HEK293 (cell line): ENCODE measurements around the gene SLC1A7.

ENCODE experiments used
- CTCF ChIA-PET: fragments of 350-600 bp; formaldehyde crosslinking; extraction: SDS; loops from one replicate; lab custom pipeline; 2021; ENCODE audit warnings: antibody characterized with exemption; lab: Yijun Ruan, JAX
- POLR2A ChIA-PET: fragments of 300-600 bp; formaldehyde crosslinking; extraction: SDS; loops from one replicate; lab custom pipeline; 2020; ENCODE audit warnings: antibody characterized with exemption, inconsistent platforms; lab: Yijun Ruan, JAX
- H3K27ac ChIP-seq: fragments of 200-500 bp; sonication (Bioruptor generic); 2 replicates; pipeline ENCODE4 v1.5.1; 2014; ENCODE audit warnings: low read depth, low read length, control low read depth, inconsistent platforms; ENCODE audit errors: extremely low read depth
- H3K36me3 ChIP-seq, 2 experiments: fragments of 200-500 bp in 1 of 2; sonication (Bioruptor generic) in 1 of 2; 1 replicate in 1 of 2; 2 replicates in 1 of 2; pipeline ENCODE4 v1.5.1; 2014 to 2017; ENCODE audit warnings: inconsistent platforms in 2 of 2, low read length in 2 of 2; ENCODE audit not compliant: control insufficient read depth in 2 of 2, insufficient read depth in 1 of 2
- H3K4me1 ChIP-seq: fragments of 200-500 bp; sonication (Bioruptor generic); 2 replicates; pipeline ENCODE4 v1.5.1; 2014; ENCODE audit warnings: mild to moderate bottlenecking, low read length, inconsistent platforms; ENCODE audit not compliant: control insufficient read depth, insufficient read depth
- H3K4me3 ChIP-seq: 2 replicates; pipeline ENCODE4 v1.5.1; 2011; ENCODE audit warnings: low read depth, mild to moderate bottlenecking, control low read depth, low read length, moderate library complexity
- H3K9me3 ChIP-seq: fragments of 200-500 bp; sonication (Bioruptor generic); 2 replicates; pipeline ENCODE4 v1.5.1; 2014; ENCODE audit warnings: low read depth, low read length, inconsistent platforms; ENCODE audit not compliant: control insufficient read depth, insufficient read depth
- FEZF1 ChIP-seq: fragments of 450-650 bp; formaldehyde crosslinking; IDR thresholded peaks from 2 replicates; pipeline ENCODE4 v1.5.1; 2016; ENCODE audit warnings: missing biosample characterization, missing genetic modification characterization
- GLI4 ChIP-seq: fragments of 450-650 bp; formaldehyde crosslinking; IDR thresholded peaks from 2 replicates; pipeline ENCODE4 v1.5.1; 2016; ENCODE audit warnings: missing biosample characterization, missing genetic modification characterization
- HOXA7 ChIP-seq: sonication (generic); formaldehyde crosslinking; IDR thresholded peaks from 2 replicates; pipeline ENCODE4 v1.8.1; 2022; ENCODE audit warnings: missing genetic modification reagents, borderline replicate concordance
- IKZF3 ChIP-seq: fragments of 450-650 bp; IDR thresholded peaks from 2 replicates; pipeline ENCODE4 v1.5.0; 2018; ENCODE audit warnings: missing biosample characterization, mild to moderate bottlenecking, missing genetic modification characterization, moderate library complexity
- MYNN ChIP-seq: fragments of 450-650 bp; formaldehyde crosslinking; IDR thresholded peaks from 2 replicates; pipeline ENCODE4 v1.5.1; 2016; ENCODE audit warnings: missing biosample characterization, missing genetic modification characterization, borderline replicate concordance
- PRDM1 ChIP-seq: fragments of 450-650 bp; formaldehyde crosslinking; IDR thresholded peaks from 2 replicates; pipeline ENCODE4; 2016; ENCODE audit warnings: missing biosample characterization, missing genetic modification characterization
- ZBTB10 ChIP-seq: fragments of 450-650 bp; formaldehyde crosslinking; IDR thresholded peaks from 2 replicates; pipeline ENCODE4 v1.5.1; 2016; ENCODE audit warnings: missing biosample characterization, missing genetic modification characterization
- ZBTB8A ChIP-seq: fragments of 450-650 bp; formaldehyde crosslinking; IDR thresholded peaks from 2 replicates; pipeline ENCODE4 v1.5.1; 2016; ENCODE audit warnings: missing biosample characterization, missing genetic modification characterization
- ZFHX2 ChIP-seq: fragments of 450-650 bp; formaldehyde crosslinking; conservative IDR thresholded peaks from 2 replicates; pipeline ENCODE4 v1.5.1; 2016; ENCODE audit warnings: missing biosample characterization, missing genetic modification characterization
- ZFP41 ChIP-seq: fragments of 450-650 bp; formaldehyde crosslinking; IDR thresholded peaks from 2 replicates; pipeline ENCODE4 v1.5.1; 2016; ENCODE audit warnings: missing biosample characterization, missing genetic modification characterization, borderline replicate concordance
- ZNF112 ChIP-seq: fragments of 450-650 bp; formaldehyde crosslinking; IDR thresholded peaks from 2 replicates; pipeline ENCODE4 v1.5.0; 2017; ENCODE audit warnings: missing biosample characterization, missing genetic modification characterization
- ZNF350 ChIP-seq: fragments of 450-650 bp; formaldehyde crosslinking; IDR thresholded peaks from 2 replicates; pipeline ENCODE4 v1.5.0; 2017; ENCODE audit warnings: missing biosample characterization, mild to moderate bottlenecking, missing genetic modification characterization
- ZNF394 ChIP-seq: fragments of 450-650 bp; formaldehyde crosslinking; IDR thresholded peaks from 2 replicates; pipeline ENCODE4 v1.5.1; 2016; ENCODE audit warnings: missing biosample characterization, missing genetic modification characterization, mild to moderate bottlenecking, moderate library complexity, borderline replicate concordance
- ZNF518A ChIP-seq: fragments of 450-650 bp; formaldehyde crosslinking; conservative IDR thresholded peaks from 2 replicates; pipeline ENCODE4 v1.5.1; 2016; ENCODE audit warnings: low read depth, missing biosample characterization, missing genetic modification characterization
- TF ChIP-seq, protein P1 (sequence below): fragments of 450-650 bp; formaldehyde crosslinking; IDR thresholded peaks from 2 replicates; pipeline ENCODE4 v1.5.1; 2016; ENCODE audit warnings: missing biosample characterization, missing genetic modification characterization
- TF ChIP-seq, protein P2 (sequence below): fragments of 450-650 bp; formaldehyde crosslinking; IDR thresholded peaks from 2 replicates; pipeline ENCODE4 v1.5.1; 2016; ENCODE audit warnings: missing biosample characterization, missing genetic modification characterization

The SLC1A7 gene

DNA sequence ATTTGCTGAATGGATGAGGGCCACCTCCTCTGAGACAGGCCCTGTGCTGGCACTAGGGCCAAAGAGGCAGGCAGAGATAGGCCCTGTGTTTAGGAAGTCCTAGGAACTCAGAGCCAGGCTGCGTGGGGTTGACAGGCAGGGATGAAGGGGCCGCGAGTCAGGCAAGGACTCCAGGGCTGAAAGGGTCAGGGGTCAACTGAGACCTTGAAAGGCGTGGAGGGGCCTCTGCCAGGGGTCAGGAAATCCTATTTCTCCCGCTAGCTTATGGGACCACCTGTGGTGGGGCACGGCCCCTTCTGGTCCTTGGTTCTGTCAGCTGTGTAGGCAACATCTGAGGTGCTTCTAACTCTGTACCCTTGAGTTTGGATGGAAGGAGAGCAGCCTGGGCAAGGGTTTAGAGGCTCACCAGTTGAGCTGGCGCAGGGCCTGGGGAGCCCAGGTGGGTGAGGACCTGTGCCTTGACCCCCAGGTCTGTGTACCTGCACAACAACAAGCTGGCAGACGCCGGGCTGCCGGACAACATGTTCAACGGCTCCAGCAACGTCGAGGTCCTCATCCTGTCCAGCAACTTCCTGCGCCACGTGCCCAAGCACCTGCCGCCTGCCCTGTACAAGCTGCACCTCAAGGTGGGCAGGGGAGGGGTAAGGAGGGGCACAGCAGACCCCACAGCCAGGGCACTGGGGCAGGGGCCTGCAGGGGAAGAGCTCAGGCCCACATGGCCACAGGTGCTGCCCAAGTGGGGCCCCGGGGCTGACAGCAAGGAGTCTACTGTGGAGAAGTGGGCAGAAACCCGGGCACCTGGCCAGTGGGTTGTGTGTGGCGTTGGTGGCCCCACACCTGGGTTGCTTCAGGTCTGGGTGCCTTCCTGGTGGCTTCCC is 65.5 kb downstream of the SLC1A7 start:
- H3K9me3 ChIP-seq = no peaks in the 10 kb centered on the region
- CTCF ChIA-PET = interaction anchor here (0.7 to 1.6 kb wide), 2 partner anchors 8 to 388 kb away, joined by 3 to 6 read pairs; no protein-coding TSS in a partner anchor
- H3K4me1 ChIP-seq = no peaks in the 10 kb centered on the region
- TF ChIP-seq IKZF3 (tag by site-specific recombination) (no peak), ZNF394 (no peak), ZNF350 (tag by site-specific recombination) (no peak)
- H3K27ac ChIP-seq = no peak overlapping the region
- POLR2A ChIA-PET = no interaction called here
- no peaks in the 10 kb centered on the region for H3K36me3 ChIP-seq
- no peak overlapping the region for H3K4me3 ChIP-seq

GRCh38 chr1:53076165-53076564 is 66.3 kb downstream of the SLC1A7 start:
- TF ChIP-seq ZBTB10 (tag by site-specific recombination) (no peak), FEZF1 (tag by site-specific recombination) (no peak), ZFHX2 (tag by site-specific recombination) (no peak), PRDM1 (no peak), MYNN (tag by site-specific recombination) (no peak), HOXA7 (no peak), GLI4 (tag by site-specific recombination) (no peak), ZNF112 (tag by site-specific recombination) (no peak), ZBTB8A (tag by site-specific recombination) (no peak), ZNF518A (tag by site-specific recombination) (no peak), ZFP41 (tag by site-specific recombination) (no peak)
- TF ChIP-seq, protein P1, sequence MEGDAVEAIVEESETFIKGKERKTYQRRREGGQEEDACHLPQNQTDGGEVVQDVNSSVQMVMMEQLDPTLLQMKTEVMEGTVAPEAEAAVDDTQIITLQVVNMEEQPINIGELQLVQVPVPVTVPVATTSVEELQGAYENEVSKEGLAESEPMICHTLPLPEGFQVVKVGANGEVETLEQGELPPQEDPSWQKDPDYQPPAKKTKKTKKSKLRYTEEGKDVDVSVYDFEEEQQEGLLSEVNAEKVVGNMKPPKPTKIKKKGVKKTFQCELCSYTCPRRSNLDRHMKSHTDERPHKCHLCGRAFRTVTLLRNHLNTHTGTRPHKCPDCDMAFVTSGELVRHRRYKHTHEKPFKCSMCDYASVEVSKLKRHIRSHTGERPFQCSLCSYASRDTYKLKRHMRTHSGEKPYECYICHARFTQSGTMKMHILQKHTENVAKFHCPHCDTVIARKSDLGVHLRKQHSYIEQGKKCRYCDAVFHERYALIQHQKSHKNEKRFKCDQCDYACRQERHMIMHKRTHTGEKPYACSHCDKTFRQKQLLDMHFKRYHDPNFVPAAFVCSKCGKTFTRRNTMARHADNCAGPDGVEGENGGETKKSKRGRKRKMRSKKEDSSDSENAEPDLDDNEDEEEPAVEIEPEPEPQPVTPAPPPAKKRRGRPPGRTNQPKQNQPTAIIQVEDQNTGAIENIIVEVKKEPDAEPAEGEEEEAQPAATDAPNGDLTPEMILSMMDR = no peak
- TF ChIP-seq, protein P2, sequence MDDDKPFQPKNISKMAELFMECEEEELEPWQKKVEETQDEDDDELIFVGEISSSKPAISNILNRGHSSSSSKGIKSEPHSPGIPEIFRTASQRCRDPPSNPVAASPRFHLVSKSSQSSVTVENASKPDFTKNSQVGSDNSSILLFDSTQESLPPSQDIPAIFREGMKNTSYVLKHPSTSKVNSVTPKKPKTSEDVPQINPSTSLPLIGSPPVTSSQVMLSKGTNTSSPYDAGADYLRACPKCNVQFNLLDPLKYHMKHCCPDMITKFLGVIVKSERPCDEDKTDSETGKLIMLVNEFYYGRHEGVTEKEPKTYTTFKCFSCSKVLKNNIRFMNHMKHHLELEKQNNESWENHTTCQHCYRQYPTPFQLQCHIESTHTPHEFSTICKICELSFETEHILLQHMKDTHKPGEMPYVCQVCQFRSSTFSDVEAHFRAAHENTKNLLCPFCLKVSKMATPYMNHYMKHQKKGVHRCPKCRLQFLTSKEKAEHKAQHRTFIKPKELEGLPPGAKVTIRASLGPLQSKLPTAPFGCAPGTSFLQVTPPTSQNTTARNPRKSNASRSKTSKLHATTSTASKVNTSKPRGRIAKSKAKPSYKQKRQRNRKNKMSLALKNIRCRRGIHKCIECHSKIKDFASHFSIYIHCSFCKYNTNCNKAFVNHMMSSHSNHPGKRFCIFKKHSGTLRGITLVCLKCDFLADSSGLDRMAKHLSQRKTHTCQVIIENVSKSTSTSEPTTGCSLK (tag by site-specific recombination) = no peak
- no peaks in the 10 kb centered on the region for H3K9me3 ChIP-seq
- H3K27ac ChIP-seq = no peak overlapping the region
- ChIA-PET CTCF (no interaction called here), POLR2A (no interaction called here)
- no peak overlapping the region for H3K4me3 ChIP-seq
- no peaks in the 10 kb centered on the region for H3K4me1 ChIP-seq
- H3K36me3 ChIP-seq = no peaks in the 10 kb centered on the region
